ENCODE measurements around the gene CALN1.

CALN1 gene

GRCh38 chr7:72337390-72338167, 74.6 kb downstream of the CALN1 start:
- no peak overlapping the region for H3K4me3 ChIP-seq (ENCODE audit: low read length)

GRCh38 chr7:72336632-72337389, 75.3 kb downstream of the CALN1 start:
- no peak for TF ChIP-seq CTCF (IDR thresholded peaks at IDR 0.05; ENCODE audit: insufficient read depth, low read depth, low read length, missing control alignments)
- DNase-seq (ENCODE audit: low read depth), result no peak
- no peak overlapping the region for H3K4me3 ChIP-seq (ENCODE audit: low read length)

More at GRCh38 chr7:72337390-72338167, 74.6 kb downstream of the CALN1 start:
- DNase-seq (ENCODE audit: low read depth), result no peak
- no peak for TF ChIP-seq CTCF (IDR thresholded peaks at IDR 0.05; ENCODE audit: insufficient read depth, low read depth, low read length, missing control alignments)

- no peak for TF ChIP-seq CTCF (IDR thresholded peaks at IDR 0.05; ENCODE audit: insufficient read depth, low read depth, low read length, missing control alignments)
- H3K4me3 ChIP-seq (ENCODE audit: low read length), result no peak overlapping the region
- DNase-seq (ENCODE audit: low read depth), result no peak
These were observed 75.8 kb downstream of the CALN1 start for GRCh38 chr7:72336382-72336631.

GRCh38 chr7:72335561-72336381, 76.4 kb downstream of the CALN1 start:
- no peak overlapping the region for H3K4me3 ChIP-seq (ENCODE audit: low read length)
- TF ChIP-seq CTCF (IDR thresholded peaks at IDR 0.05; ENCODE audit: insufficient read depth, low read depth, low read length, missing control alignments), result no peak
- DNase-seq (ENCODE audit: low read depth), result no peak

GRCh38 chr7:72334698-72335097, 77.4 kb downstream of the CALN1 start:
- no peak for TF ChIP-seq CTCF (IDR thresholded peaks at IDR 0.05; ENCODE audit: insufficient read depth, low read depth, low read length, missing control alignments)
- DNase-seq (ENCODE audit: low read depth), result no peak
- no peak overlapping the region for H3K4me3 ChIP-seq (ENCODE audit: low read length)

GRCh38 chr7:72334066-72334465, 78.1 kb downstream of the CALN1 start:
- DNase-seq (ENCODE audit: low read depth), result no peak
- TF ChIP-seq CTCF (IDR thresholded peaks at IDR 0.05; ENCODE audit: insufficient read depth, low read depth, low read length, missing control alignments), result no peak
- H3K4me3 ChIP-seq (ENCODE audit: low read length), result no peak overlapping the region
